HL-60 (cell line): Measurements from ENCODE around the gene GALNT17.

ENCODE experiments used
- DNase-seq, 2 experiments: peaks; one replicate each; pipeline ENCODE4 v3.0.0-alpha.2; 2010 to 2020; ENCODE audit warnings: low read depth in 1 of 2, low spot score in 1 of 2
- H3K27ac ChIP-seq: fragments of 250-450 bp; sonication (Bioruptor Pico); replicated peaks from 2 replicates; pipeline ENCODE4 v1.5.1; 2020; ENCODE audit warnings: mild to moderate bottlenecking, moderate library complexity
- H3K27me3 ChIP-seq: fragments of 250-450 bp; sonication (Bioruptor Pico); 2 replicates; pipeline ENCODE4 v1.5.1; 2021; ENCODE audit warnings: mild to moderate bottlenecking, moderate library complexity; ENCODE audit not compliant: insufficient read depth, poor library complexity, severe bottlenecking
- H3K4me3 ChIP-seq: replicated peaks from 2 replicates; pipeline ENCODE4 v1.5.1; 2011; ENCODE audit warnings: mild to moderate bottlenecking, control low read depth, low read length; ENCODE audit not compliant: insufficient read depth
- CTCF ChIP-seq: IDR thresholded peaks from one replicate; pipeline ENCODE4 v1.5.1; 2011; ENCODE audit warnings: low read length, control low read depth, inconsistent platforms; ENCODE audit not compliant: insufficient read depth
- GABPA ChIP-seq: IDR thresholded peaks from 2 replicates; pipeline ENCODE4 v1.6.1; 2012; ENCODE audit warnings: low read depth
- POLR2AphosphoS5 ChIP-seq: IDR thresholded peaks from 2 replicates; pipeline ENCODE4 v1.6.1; 2012; ENCODE audit warnings: low read depth
- SPI1 ChIP-seq: IDR thresholded peaks from 2 replicates; pipeline ENCODE4 v1.6.1; 2012; ENCODE audit warnings: low read depth, mild to moderate bottlenecking, borderline replicate concordance
- TF ChIP-seq, protein P1 (sequence below): IDR thresholded peaks from 2 replicates; pipeline ENCODE4 v1.6.1; 2012; ENCODE audit warnings: low read depth; ENCODE audit not compliant: insufficient replicate concordance

GALNT17 gene

DNA sequence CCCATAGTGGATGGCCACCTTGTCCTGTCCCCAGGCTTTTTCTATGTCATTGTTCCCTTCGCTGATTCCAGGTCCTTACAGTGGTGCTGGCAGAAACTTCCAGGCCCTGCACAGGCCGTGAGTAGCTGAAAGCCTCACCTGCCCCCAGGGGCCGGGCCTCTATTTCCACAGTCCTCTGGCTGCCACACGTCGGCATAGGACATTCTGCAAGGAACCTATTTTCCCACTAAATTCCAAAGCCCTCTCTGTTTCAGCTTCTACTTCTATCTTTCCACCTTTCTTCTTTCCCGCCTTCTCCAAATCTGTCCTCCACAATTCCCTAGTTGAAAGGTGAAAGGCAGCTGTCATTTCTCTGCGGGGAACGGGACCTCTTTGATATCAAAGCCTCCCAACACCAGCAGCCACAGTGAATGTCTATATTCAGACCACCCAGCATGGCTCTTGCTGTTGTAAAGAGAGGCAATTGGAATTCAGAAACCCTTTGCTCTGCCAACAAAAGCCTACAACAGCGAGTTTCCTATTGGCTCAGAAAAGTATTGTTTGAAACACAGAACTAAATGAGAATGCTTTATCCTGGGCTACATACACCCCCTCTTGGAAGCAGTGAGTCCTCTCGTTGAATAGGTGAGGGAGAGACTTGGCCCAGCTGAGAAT, 607.7 kb downstream of the GALNT17 start:
- Histone ChIP-seq H3K27ac (no peak overlapping the region), H3K27me3 (no peaks in the 10 kb centered on the region), H3K4me3 (no peak overlapping the region)
- no peak for DNase-seq
- TF ChIP-seq POLR2AphosphoS5 (no peak), GABPA (no peak), CTCF (no peak), SPI1 (no peak)
- TF ChIP-seq, protein P1, sequence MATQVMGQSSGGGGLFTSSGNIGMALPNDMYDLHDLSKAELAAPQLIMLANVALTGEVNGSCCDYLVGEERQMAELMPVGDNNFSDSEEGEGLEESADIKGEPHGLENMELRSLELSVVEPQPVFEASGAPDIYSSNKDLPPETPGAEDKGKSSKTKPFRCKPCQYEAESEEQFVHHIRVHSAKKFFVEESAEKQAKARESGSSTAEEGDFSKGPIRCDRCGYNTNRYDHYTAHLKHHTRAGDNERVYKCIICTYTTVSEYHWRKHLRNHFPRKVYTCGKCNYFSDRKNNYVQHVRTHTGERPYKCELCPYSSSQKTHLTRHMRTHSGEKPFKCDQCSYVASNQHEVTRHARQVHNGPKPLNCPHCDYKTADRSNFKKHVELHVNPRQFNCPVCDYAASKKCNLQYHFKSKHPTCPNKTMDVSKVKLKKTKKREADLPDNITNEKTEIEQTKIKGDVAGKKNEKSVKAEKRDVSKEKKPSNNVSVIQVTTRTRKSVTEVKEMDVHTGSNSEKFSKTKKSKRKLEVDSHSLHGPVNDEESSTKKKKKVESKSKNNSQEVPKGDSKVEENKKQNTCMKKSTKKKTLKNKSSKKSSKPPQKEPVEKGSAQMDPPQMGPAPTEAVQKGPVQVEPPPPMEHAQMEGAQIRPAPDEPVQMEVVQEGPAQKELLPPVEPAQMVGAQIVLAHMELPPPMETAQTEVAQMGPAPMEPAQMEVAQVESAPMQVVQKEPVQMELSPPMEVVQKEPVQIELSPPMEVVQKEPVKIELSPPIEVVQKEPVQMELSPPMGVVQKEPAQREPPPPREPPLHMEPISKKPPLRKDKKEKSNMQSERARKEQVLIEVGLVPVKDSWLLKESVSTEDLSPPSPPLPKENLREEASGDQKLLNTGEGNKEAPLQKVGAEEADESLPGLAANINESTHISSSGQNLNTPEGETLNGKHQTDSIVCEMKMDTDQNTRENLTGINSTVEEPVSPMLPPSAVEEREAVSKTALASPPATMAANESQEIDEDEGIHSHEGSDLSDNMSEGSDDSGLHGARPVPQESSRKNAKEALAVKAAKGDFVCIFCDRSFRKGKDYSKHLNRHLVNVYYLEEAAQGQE, result no peak

- Histone ChIP-seq H3K27me3 (no peaks in the 10 kb centered on the region), H3K27ac (no peak overlapping the region), H3K4me3 (no peak overlapping the region)
- no peak for DNase-seq
- no peak for TF ChIP-seq POLR2AphosphoS5
- TF ChIP-seq GABPA, result no peak
- no peak for TF ChIP-seq SPI1
- no peak for TF ChIP-seq CTCF
- TF ChIP-seq, protein P1, result no peak
Observed at GRCh38 chr7:71740174-71740560, 608.2 kb downstream of the GALNT17 start.

DNA sequence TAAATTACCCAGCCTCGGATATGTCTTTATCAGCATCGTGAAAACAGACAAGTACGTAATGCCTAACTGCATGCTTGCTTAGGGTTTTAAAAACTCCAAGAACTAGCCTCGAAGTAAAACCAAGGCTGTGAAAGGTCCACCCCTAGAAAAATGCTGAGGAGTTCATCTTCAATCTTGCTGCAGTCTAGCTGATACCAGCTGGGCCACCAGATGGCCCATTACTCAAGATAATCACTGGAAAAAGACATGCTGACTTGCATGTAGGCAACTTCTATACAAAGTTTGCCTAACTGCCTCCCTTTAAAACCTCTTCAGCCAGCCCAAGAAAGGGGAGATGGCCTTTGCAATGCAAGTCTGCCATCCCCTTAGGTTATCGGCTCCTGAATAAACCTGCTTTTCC, 614.1 kb downstream of the GALNT17 start:
- no peak overlapping the region for H3K4me3 ChIP-seq

More for the DNA sequence above, 614.1 kb downstream of the GALNT17 start:
- H3K27me3 ChIP-seq, result no peaks in the 10 kb centered on the region
- TF ChIP-seq POLR2AphosphoS5 (no peak), GABPA (no peak), CTCF (no peak), SPI1 (no peak)
- TF ChIP-seq, protein P1, result no peak
- DNase-seq, result no peak
- no peak overlapping the region for H3K27ac ChIP-seq
